ENCODE measurements around the gene MOV10. TPM values are rescaled to one million over a fixed set of nuclear protein-coding genes. Genes with fewer than 3 reads are reported as not detected.
A peak's percentile ranks its signal among the peaks of the same experiment; 100 is the strongest.

Gene MOV10
- total RNA-seq, 1 donor from 2014 or later = 47.5 TPM

- TF ChIP-seq EZH2phosphoT487 (IDR thresholded peaks at IDR 0.05) = no peak
- Mint-ChIP-seq H3K4me1 (peaks cover 18% of the 10 kb centered on the region), H3K36me3 (peaks cover 4% of the 10 kb centered on the region), H3K4me3 (peak overlapping the region; percentile 89), H3K9me3 (no peaks in the 10 kb centered on the region), H3K27ac (no peak overlapping the region), H3K27me3 (ENCODE audit: insufficient read depth, low read depth) (peaks cover 30% of the 10 kb centered on the region)
- Histone ChIP-seq H3K36me3 (no peaks in the 10 kb centered on the region), H3K27me3 (peaks cover 77% of the 10 kb centered on the region), H3K4me2 (peak overlapping the region; percentile 91), H3K79me2 (ENCODE audit: low read depth) (no peaks in the 10 kb centered on the region), H4K20me1 (ENCODE audit: low read depth) (peaks cover 15% of the 10 kb centered on the region), H3F3A (ENCODE audit: low read depth) (peaks cover 14% of the 10 kb centered on the region), H3K9ac (no peak overlapping the region), H3K9me3 (ENCODE audit: low read depth) (no peaks in the 10 kb centered on the region), H3K4me1 (peaks cover 25% of the 10 kb centered on the region), H2AFZ (replicated peaks) (peak overlapping the region; percentile 52), H3K27ac (no peak overlapping the region), H3K4me3 (peak overlapping the region; percentile 60)
- peak; percentile 28 for DNase-seq (ENCODE audit: low spot score)
These were observed 39.2 kb downstream of the MOV10 start for GRCh38 chr1:112713466-112714312.

DNA sequence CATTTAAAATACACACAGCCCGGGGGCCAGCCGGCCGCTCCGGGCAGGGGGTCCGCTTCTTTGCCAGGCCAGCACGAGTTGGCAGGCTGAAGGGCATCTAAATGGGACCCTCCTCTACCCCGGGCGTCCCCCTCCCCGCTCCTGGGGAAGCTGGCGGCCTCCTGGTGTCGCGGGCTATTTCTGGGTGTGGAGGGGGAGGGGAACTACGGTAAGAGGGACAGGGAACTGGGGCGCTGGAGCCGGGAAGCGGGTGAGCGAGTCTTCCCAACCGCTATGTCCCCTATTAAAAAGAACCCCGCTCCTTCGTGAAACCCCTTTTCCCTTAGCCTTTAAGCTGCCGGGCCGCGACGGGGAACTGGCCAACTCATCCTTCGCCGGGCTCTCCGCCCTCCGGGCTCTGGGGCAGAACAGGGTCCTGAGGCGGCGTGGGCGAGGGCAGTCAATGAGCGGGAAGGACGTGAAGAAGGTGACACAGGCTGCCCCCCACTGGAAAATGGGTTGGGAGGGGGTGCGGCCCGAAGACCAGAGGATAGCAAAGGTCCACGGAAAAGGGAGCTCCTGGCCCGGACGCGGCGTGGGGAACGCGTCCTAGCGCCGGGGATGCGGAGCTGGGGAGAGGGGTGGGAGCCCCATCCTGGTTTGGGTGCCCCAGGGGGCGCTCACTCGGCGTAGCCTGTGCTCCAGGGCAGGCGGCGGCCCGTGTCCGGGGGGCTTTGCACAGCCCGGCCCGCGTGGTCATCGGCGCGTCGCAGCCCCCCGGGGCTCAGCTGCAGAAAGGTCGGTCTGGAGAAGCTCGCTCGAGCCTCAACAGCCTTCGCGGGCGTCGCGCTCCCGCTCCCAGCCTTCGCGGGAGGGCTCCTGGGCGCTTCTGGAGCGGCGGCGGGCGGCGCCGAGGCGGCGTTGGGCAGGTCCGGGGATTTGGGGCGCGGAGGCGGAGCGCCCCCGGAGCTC lies 40.1 kb downstream of the MOV10 start:
- no peaks in the 10 kb centered on the region for H3K79me2 ChIP-seq (ENCODE audit: low read depth)
- peaks cover 25% of the 10 kb centered on the region for H3K4me1 ChIP-seq
- peak overlapping the region; percentile 91 for H3K4me2 ChIP-seq
- H2AFZ ChIP-seq (replicated peaks) = peak overlapping the region; percentile 52
- H3K9me3 ChIP-seq (ENCODE audit: low read depth) = no peaks in the 10 kb centered on the region
- Mint-ChIP-seq H3K27ac (no peak overlapping the region), H3K4me3 (peak overlapping the region; percentile 89), H3K4me1 (peaks cover 18% of the 10 kb centered on the region), H3K36me3 (peaks cover 4% of the 10 kb centered on the region), H3K9me3 (no peaks in the 10 kb centered on the region), H3K27me3 (ENCODE audit: insufficient read depth, low read depth) (peaks cover 33% of the 10 kb centered on the region)
- H4K20me1 ChIP-seq (ENCODE audit: low read depth) = peaks cover 15% of the 10 kb centered on the region
- H3K27me3 ChIP-seq = peaks cover 77% of the 10 kb centered on the region
- H3K4me3 ChIP-seq = peak overlapping the region; percentile 60
- H3K36me3 ChIP-seq = no peaks in the 10 kb centered on the region
- H3K9ac ChIP-seq = no peak overlapping the region
- H3F3A ChIP-seq (ENCODE audit: low read depth) = peaks cover 14% of the 10 kb centered on the region
- TF ChIP-seq EZH2 (IDR thresholded peaks at IDR 0.05) = peak; percentile 76
- TF ChIP-seq, protein P1, sequence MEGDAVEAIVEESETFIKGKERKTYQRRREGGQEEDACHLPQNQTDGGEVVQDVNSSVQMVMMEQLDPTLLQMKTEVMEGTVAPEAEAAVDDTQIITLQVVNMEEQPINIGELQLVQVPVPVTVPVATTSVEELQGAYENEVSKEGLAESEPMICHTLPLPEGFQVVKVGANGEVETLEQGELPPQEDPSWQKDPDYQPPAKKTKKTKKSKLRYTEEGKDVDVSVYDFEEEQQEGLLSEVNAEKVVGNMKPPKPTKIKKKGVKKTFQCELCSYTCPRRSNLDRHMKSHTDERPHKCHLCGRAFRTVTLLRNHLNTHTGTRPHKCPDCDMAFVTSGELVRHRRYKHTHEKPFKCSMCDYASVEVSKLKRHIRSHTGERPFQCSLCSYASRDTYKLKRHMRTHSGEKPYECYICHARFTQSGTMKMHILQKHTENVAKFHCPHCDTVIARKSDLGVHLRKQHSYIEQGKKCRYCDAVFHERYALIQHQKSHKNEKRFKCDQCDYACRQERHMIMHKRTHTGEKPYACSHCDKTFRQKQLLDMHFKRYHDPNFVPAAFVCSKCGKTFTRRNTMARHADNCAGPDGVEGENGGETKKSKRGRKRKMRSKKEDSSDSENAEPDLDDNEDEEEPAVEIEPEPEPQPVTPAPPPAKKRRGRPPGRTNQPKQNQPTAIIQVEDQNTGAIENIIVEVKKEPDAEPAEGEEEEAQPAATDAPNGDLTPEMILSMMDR (IDR thresholded peaks at IDR 0.05) = peak; percentile 29
- peak; percentile 58 for TF ChIP-seq EZH2phosphoT487 (IDR thresholded peaks at IDR 0.05)
- peak; percentile 59 for DNase-seq (ENCODE audit: low spot score)
- no peak overlapping the region for H3K27ac ChIP-seq

- no peak within 1 kb of the TSS for H3K9ac ChIP-seq
- H4K20me1 ChIP-seq (ENCODE audit: low read depth) = peaks cover 15% of the 10 kb centered on the region
- Mint-ChIP-seq H3K9me3 (no peaks in the 10 kb centered on the region), H3K4me1 (peaks cover 18% of the 10 kb centered on the region), H3K27me3 (ENCODE audit: insufficient read depth, low read depth) (peaks cover 35% of the 10 kb centered on the region), H3K4me3 (peak within 1 kb of the TSS; percentile 89), H3K27ac (no peak within 1 kb of the TSS), H3K36me3 (peaks cover 4% of the 10 kb centered on the region)
- TF ChIP-seq EZH2 (IDR thresholded peaks at IDR 0.05) (peak; percentile 6), EZH2phosphoT487 (IDR thresholded peaks at IDR 0.05) (no peak)
- TF ChIP-seq, protein P1 (IDR thresholded peaks at IDR 0.05) = no peak
- no peaks in the 10 kb centered on the region for H3K9me3 ChIP-seq (ENCODE audit: low read depth)
- H3K4me2 ChIP-seq = peak within 1 kb of the TSS; percentile 91
- H3K4me3 ChIP-seq = peak within 1 kb of the TSS; percentile 60
- no peak within 1 kb of the TSS for H3K27ac ChIP-seq
- H3K27me3 ChIP-seq = peaks cover 82% of the 10 kb centered on the region
- DNase-seq (ENCODE audit: low spot score) = peak; percentile 92
- H3K4me1 ChIP-seq = peaks cover 25% of the 10 kb centered on the region
- H2AFZ ChIP-seq (replicated peaks) = peak within 1 kb of the TSS; percentile 52
- H3F3A ChIP-seq (ENCODE audit: low read depth) = peaks cover 14% of the 10 kb centered on the region
- no peaks in the 10 kb centered on the region for H3K36me3 ChIP-seq
- H3K79me2 ChIP-seq (ENCODE audit: low read depth) = no peaks in the 10 kb centered on the region
These were observed 41.0 kb downstream of the MOV10 start, which contains the start of gene PPM1J for GRCh38 chr1:112715264-112716053. Gene PPM1J (minus strand): TSS chr1:112715332. CDS start chr1:112715301, 31 bp downstream.
